C4-2B (cell line): ENCODE measurements around the gene CHCHD1.

Source experiments
- CTCF ChIP-seq: fragments of 450-650 bp; conservative IDR thresholded peaks from 2 replicates; pipeline ENCODE4 v1.5.1; 2017; ENCODE audit warnings: mild to moderate bottlenecking
- ZFX ChIP-seq: fragments of 450-650 bp; IDR thresholded peaks from 2 replicates; pipeline ENCODE4 v1.6.1; 2017

GRCh38 chr10:73771722-73772280 lies 10.0 kb upstream of the CHCHD1 start:
- TF ChIP-seq CTCF (no peak), ZFX (no peak)
